DND-41 (cell line): Measurements from ENCODE around the gene CACNA1F.

Experiments used
- ATAC-seq: fragments of 200-7000 bp; cut with Tn5 transposase; 3 replicates; pipeline ENCODE4 v1.9.1; 2021; ENCODE audit warnings: low read depth; ENCODE audit not compliant: insufficient read depth
- DNase-seq: peaks from one replicate; pipeline ENCODE4 v3.0.0-alpha.2; 2020
- H2AFZ ChIP-seq: 2 replicates; pipeline ENCODE4 v1.6.0; 2012; ENCODE audit warnings: low read depth, low read length
- H3K27ac ChIP-seq: 2 replicates; pipeline ENCODE4 v1.5.1; 2012; ENCODE audit warnings: low read length, inconsistent platforms
- H3K27me3 ChIP-seq: fragments of 200-600 bp; sonication (generic); 2 replicates; pipeline ENCODE4 v1.6.0; 2012; ENCODE audit warnings: low read length, mild to moderate bottlenecking, inconsistent platforms; ENCODE audit not compliant: insufficient read depth, poor library complexity
- H3K36me3 ChIP-seq: 2 replicates; pipeline ENCODE4 v1.5.1; 2012; ENCODE audit warnings: low read length, inconsistent platforms; ENCODE audit not compliant: insufficient read depth
- H3K4me1 ChIP-seq: 2 replicates; pipeline ENCODE4 v1.5.1; 2012; ENCODE audit warnings: mild to moderate bottlenecking, low read length; ENCODE audit not compliant: insufficient read depth
- H3K4me2 ChIP-seq: 2 replicates; pipeline ENCODE4 v1.6.0; 2012; ENCODE audit warnings: mild to moderate bottlenecking, moderate library complexity, low read length, inconsistent platforms; ENCODE audit not compliant: insufficient read depth
- H3K4me3 ChIP-seq, 2 experiments: fragments of 200-600 bp in 1 of 2; shearing (Covaris generic) in 1 of 2; 2 replicates each; pipeline ENCODE4 v1.5.1; 2012 to 2016; ENCODE audit warnings: inconsistent platforms in 2 of 2, low read length in 2 of 2, mild to moderate bottlenecking in 2 of 2, low read depth in 1 of 2, moderate library complexity in 1 of 2
- H3K79me2 ChIP-seq: 2 replicates; pipeline ENCODE4 v1.6.0; 2012; ENCODE audit warnings: low read length, inconsistent platforms; ENCODE audit not compliant: insufficient read depth
- H3K9ac ChIP-seq: 2 replicates; pipeline ENCODE4 v1.6.0; 2012; ENCODE audit warnings: low read depth, mild to moderate bottlenecking, inconsistent platforms, low read length, moderate library complexity
- H3K9me3 ChIP-seq: 2 replicates; pipeline ENCODE4 v1.5.1; 2012; ENCODE audit warnings: low read length, moderate library complexity, mild to moderate bottlenecking, inconsistent platforms; ENCODE audit not compliant: insufficient read depth, severe bottlenecking
- H4K20me1 ChIP-seq: 2 replicates; pipeline ENCODE4 v1.6.0; 2012; ENCODE audit warnings: low read length; ENCODE audit not compliant: insufficient read depth
- EZH2 ChIP-seq: IDR thresholded peaks from 3 replicates; pipeline ENCODE4 v1.6.1; 2012; ENCODE audit warnings: borderline replicate concordance, low read depth, mild to moderate bottlenecking, moderate library complexity, low read length, inconsistent platforms; ENCODE audit not compliant: severe bottlenecking
- TF ChIP-seq, protein P1 (sequence below): IDR thresholded peaks from 2 replicates; pipeline ENCODE4 v1.5.1; 2012; ENCODE audit warnings: borderline replicate concordance, low read length, moderate library complexity, mild to moderate bottlenecking; ENCODE audit not compliant: poor library complexity, severe bottlenecking; ENCODE audit errors: extremely low read depth

CACNA1F gene

DNA sequence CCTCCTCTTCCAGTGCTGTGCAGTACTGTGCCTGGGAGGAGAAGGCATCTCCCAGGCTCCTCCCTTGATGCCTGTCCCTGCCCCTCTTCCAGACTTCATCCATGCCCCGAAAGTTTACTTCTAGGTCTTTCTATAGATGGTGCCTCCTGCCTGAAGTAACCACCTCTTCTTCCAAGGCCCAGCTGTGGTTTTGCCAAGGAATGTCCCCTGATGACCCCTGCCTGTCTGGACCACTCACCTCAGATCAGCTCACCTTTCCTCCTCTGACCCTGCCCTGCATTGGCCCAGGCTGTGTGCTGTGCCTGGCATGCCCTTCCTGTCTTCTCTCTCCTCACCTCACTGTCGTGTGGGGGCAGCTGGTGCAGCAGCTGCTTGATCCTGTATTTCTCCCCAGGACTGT, 53.8 kb downstream of the CACNA1F start:
- Histone ChIP-seq H2AFZ (no peak overlapping the region), H3K27me3 (no peaks in the 10 kb centered on the region), H3K4me3 (no peak overlapping the region), H3K36me3 (peaks cover 40% of the 10 kb centered on the region), H3K27ac (no peak overlapping the region), H3K4me1 (no peaks in the 10 kb centered on the region), H3K9ac (no peak overlapping the region), H3K79me2 (no peaks in the 10 kb centered on the region), H4K20me1 (no peaks in the 10 kb centered on the region), H3K9me3 (no peaks in the 10 kb centered on the region), H3K4me2 (no peak overlapping the region)
- no peak for DNase-seq
- TF ChIP-seq, protein P1, sequence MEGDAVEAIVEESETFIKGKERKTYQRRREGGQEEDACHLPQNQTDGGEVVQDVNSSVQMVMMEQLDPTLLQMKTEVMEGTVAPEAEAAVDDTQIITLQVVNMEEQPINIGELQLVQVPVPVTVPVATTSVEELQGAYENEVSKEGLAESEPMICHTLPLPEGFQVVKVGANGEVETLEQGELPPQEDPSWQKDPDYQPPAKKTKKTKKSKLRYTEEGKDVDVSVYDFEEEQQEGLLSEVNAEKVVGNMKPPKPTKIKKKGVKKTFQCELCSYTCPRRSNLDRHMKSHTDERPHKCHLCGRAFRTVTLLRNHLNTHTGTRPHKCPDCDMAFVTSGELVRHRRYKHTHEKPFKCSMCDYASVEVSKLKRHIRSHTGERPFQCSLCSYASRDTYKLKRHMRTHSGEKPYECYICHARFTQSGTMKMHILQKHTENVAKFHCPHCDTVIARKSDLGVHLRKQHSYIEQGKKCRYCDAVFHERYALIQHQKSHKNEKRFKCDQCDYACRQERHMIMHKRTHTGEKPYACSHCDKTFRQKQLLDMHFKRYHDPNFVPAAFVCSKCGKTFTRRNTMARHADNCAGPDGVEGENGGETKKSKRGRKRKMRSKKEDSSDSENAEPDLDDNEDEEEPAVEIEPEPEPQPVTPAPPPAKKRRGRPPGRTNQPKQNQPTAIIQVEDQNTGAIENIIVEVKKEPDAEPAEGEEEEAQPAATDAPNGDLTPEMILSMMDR, result no peak
- no peak for ATAC-seq

DNA sequence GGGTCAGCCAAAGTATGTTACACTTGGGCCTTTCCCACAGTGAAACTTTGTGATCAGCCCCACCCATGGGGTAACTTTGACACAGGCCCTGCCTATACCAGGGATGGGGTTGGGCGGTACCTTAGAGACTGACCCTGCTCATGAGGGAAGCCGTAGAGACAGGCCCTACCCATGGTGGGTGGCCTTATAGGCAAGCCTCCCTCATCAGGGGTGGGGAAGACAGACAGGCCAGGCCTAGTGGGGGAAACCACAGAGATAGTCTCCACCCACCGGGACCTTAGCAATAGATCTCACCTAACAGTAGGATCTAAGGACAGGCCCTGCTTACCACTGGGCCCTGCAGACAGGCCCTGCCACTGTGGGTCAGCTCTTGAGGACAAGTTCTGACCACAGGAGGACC, 54.6 kb downstream of the CACNA1F start:
- peaks cover 41% of the 10 kb centered on the region for H3K36me3 ChIP-seq
- no peaks in the 10 kb centered on the region for H3K9me3 ChIP-seq
- no peak overlapping the region for H3K9ac ChIP-seq
- H3K4me2 ChIP-seq, result no peak overlapping the region
- TF ChIP-seq EZH2, result no peak
- TF ChIP-seq, protein P1, result no peak
- H3K4me1 ChIP-seq, result no peaks in the 10 kb centered on the region
- DNase-seq (no peak), ATAC-seq (no peak)
- no peak overlapping the region for H3K4me3 ChIP-seq
- H3K27me3 ChIP-seq, result no peaks in the 10 kb centered on the region
- no peak overlapping the region for H2AFZ ChIP-seq
- H3K27ac ChIP-seq, result no peak overlapping the region
- H4K20me1 ChIP-seq, result no peaks in the 10 kb centered on the region
- no peaks in the 10 kb centered on the region for H3K79me2 ChIP-seq

DNA sequence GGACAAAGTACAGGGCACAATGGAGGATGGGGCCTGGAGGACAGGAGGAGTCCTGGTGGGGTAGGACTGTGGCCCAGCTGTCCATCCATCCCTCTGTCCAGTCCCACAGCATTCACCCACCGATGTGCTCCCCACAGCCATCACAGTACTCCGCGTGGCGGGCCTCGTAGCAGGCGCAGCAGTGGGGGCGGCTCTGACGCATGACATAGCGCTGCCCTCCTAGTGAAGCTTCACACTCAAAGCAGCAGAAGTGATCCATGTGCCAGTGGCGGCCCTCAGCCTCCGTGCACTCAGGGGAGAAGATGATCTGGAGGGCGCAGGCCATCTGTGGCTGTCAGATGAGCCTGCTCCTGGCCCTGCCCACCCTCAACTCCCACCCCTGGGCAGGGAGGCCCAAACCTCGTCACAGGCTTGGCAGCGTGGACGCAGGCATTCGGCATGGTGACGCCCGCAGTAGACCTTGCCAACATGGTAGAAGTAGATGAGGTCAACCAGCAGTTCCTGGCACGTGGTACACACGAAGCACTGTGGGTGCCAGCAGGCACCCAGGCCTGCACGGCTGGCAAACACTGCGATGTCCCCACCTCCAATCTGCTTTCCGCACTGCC, 55.2 kb downstream of the CACNA1F start:
- Histone ChIP-seq H3K4me3 (no peak overlapping the region), H4K20me1 (peaks cover 4% of the 10 kb centered on the region; the same call in 1 of the 2 replicates), H3K4me1 (peaks cover 5% of the 10 kb centered on the region), H3K36me3 (peaks cover 41% of the 10 kb centered on the region), H3K9ac (no peak overlapping the region), H3K27ac (no peak overlapping the region), H3K79me2 (peaks cover 3% of the 10 kb centered on the region), H3K4me2 (no peak overlapping the region), H3K27me3 (no peaks in the 10 kb centered on the region), H3K9me3 (no peaks in the 10 kb centered on the region), H2AFZ (no peak overlapping the region)
- no peak for ATAC-seq
- DNase-seq, result no peak
- no peak for TF ChIP-seq EZH2
- TF ChIP-seq, protein P1, result no peak

DNA sequence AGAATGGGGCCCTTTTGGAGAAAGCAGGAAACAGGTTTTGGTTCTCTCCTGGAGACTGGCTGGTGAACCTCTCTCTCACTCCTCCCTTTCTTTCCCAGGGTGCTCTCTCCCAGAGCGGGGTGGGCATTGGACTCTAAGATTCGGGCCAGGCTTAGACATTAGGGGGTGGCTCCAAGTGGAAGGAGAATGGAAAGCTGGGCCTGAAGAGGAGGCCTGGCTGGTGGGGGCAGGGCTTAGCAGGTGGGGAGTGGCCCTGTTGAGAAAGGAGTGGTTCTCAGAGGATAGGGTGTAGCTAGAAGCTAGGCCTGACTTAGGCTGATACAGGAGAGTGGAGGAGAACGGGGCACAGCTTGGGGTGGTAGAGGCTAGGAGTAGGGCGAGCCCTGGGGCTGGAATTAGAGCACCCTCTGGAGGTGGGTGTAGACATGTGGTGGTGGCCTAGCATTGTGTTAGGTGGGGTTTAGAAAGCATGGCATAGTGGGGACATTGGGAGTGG, 55.8 kb downstream of the CACNA1F start:
- Histone ChIP-seq H4K20me1 (peaks cover 5% of the 10 kb centered on the region; the same call in 1 of the 2 replicates), H3K4me2 (no peak overlapping the region), H3K79me2 (peaks cover 6% of the 10 kb centered on the region), H3K36me3 (peaks cover 41% of the 10 kb centered on the region), H3K9me3 (no peaks in the 10 kb centered on the region), H2AFZ (no peak overlapping the region), H3K27ac (no peak overlapping the region), H3K4me1 (peaks cover 10% of the 10 kb centered on the region), H3K27me3 (no peaks in the 10 kb centered on the region), H3K9ac (no peak overlapping the region), H3K4me3 (no peak overlapping the region)
- no peak for TF ChIP-seq EZH2
- TF ChIP-seq, protein P1, result peak; percentile 38
- ATAC-seq (peak; percentile 46; the same call in 1 of the 3 replicates), DNase-seq (no peak)
